ENCODE measurements around the gene WFS1. TPM values are rescaled to one million over a fixed set of nuclear protein-coding genes. Genes with fewer than 3 reads are reported as not detected.

Gene WFS1
- total RNA-seq, 4 donors from 2014 or later: 95.7 to 137 (median 101) TPM

- no peaks in the 10 kb centered on the region for H3K9me3 ChIP-seq
- WGBS, 2 donors (ENCODE audit: low coverage in 1 of 2): 80 to 91% methylated on average over 3 to 4 of the region's 5 CpGs
- TF ChIP-seq POLR2AphosphoS5 (IDR thresholded peaks at IDR 0.05): no peak
- no peak for TF ChIP-seq POLR2A (IDR thresholded peaks at IDR 0.05)
- no peak for TF ChIP-seq EP300 (IDR thresholded peaks at IDR 0.05)
- TF ChIP-seq CTCF (IDR thresholded peaks at IDR 0.05): no peak
- peaks cover 0 to 36% of the 10 kb centered on the region in 2 donors for H3K36me3 ChIP-seq
- no peak for ATAC-seq
- H3K4me3 ChIP-seq: no peak overlapping the region
- peaks cover 7% of the 10 kb centered on the region for H3K27me3 ChIP-seq
- H3K4me1 ChIP-seq: peaks cover 0 to 13% (median 4%) of the 10 kb centered on the region in 3 donors
- H3K27ac ChIP-seq: no peak overlapping the region
Measured at GRCh38 chr4:6306299-6306698, 36.6 kb downstream of the WFS1 start.

DNA sequence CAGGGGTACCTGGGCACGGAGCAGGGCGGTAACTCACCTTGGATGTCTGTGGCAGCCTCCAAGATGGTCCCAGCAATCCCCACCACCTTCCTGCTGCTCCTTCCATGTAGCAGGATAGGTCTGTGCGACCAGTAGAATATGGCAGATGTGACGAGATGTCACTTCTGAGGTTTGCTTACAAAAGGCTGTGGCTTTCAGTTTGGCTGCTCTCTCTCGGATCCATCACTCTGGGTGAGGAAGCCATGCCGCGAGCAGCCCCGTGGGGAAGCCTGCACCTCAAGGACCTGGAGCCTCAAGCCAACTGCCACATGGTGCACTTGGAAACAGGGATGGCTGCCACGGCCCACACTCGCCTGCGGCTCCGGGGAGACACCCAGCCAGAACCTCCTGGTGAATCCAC lies 37.6 kb downstream of the WFS1 start:
- no peak overlapping the region for H3K4me3 ChIP-seq
- no peak for TF ChIP-seq CTCF (IDR thresholded peaks at IDR 0.05)
- TF ChIP-seq POLR2A (IDR thresholded peaks at IDR 0.05): no peak
- no peak for TF ChIP-seq EP300 (IDR thresholded peaks at IDR 0.05)
- TF ChIP-seq POLR2AphosphoS5 (IDR thresholded peaks at IDR 0.05): no peak
- H3K36me3 ChIP-seq: peaks cover 0 to 26% of the 10 kb centered on the region in 2 donors
- no peaks in the 10 kb centered on the region for H3K9me3 ChIP-seq
- H3K27me3 ChIP-seq: peaks cover 7% of the 10 kb centered on the region
- H3K4me1 ChIP-seq: peaks cover 0 to 13% (median 4%) of the 10 kb centered on the region in 3 donors
- H3K27ac ChIP-seq: no peak overlapping the region
- 57 to 93% methylated on average over 1 to 3 of the region's 12 CpGs for WGBS, 2 donors (ENCODE audit: low coverage in 1 of 2)
- no peak for ATAC-seq

DNA sequence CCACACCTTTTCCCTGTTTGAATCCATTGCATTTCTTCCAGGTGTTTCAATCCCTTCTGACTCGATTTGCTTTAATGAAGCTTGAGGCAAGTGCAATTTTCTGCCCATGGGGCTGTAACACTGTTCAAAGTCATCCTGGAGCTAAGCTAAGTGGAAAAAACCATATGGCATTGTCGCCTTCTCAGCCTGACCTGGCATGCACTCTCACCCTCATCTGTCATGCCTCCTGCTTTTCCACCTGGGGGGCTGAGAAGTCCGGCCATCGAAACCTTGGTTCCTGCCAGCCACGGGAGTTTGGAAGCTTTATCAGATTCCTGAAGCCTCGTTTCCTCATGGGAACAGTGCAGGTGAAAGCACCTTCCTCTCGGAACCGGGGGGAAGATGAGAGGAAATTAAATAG lies 38.2 kb downstream of the WFS1 start:
- H3K4me3 ChIP-seq: no peak overlapping the region
- H3K36me3 ChIP-seq: peaks cover 0 to 20% of the 10 kb centered on the region in 2 donors
- 82 to 100% methylated on average over 1 to 8 of the region's 8 CpGs for WGBS, 2 donors (ENCODE audit: low coverage in 1 of 2)
- no peaks in the 10 kb centered on the region for H3K9me3 ChIP-seq
- TF ChIP-seq POLR2AphosphoS5 (IDR thresholded peaks at IDR 0.05) (no peak), CTCF (IDR thresholded peaks at IDR 0.05) (no peak), EP300 (IDR thresholded peaks at IDR 0.05) (no peak), POLR2A (IDR thresholded peaks at IDR 0.05) (no peak)
- no peak overlapping the region for H3K27ac ChIP-seq
- no peak for ATAC-seq
- H3K27me3 ChIP-seq: peaks cover 7% of the 10 kb centered on the region
- H3K4me1 ChIP-seq: peaks cover 0 to 13% (median 4%) of the 10 kb centered on the region in 3 donors

- Histone ChIP-seq H3K36me3 (peaks cover 0 to 8% of the 10 kb centered on the region in 2 donors), H3K27ac (peak overlapping the region in 3 of 4 donors; percentile 35 to 61 (median 53)), H3K4me1 (peaks cover 0 to 13% (median 4%) of the 10 kb centered on the region in 3 donors), H3K27me3 (peaks cover 7% of the 10 kb centered on the region), H3K9me3 (no peaks in the 10 kb centered on the region), H3K4me3 (peak overlapping the region; percentile 42 to 62)
- TF ChIP-seq CTCF (IDR thresholded peaks at IDR 0.05) (peak in 1 of 4 experiments; percentile 26), POLR2AphosphoS5 (IDR thresholded peaks at IDR 0.05) (no peak), POLR2A (IDR thresholded peaks at IDR 0.05) (no peak)
- WGBS, 2 donors (ENCODE audit: low coverage in 1 of 2): 0% methylated on average over 3 of the region's 65 CpGs; no CpG with 5 or more reads in 1 of the 2 donors
- ATAC-seq: peak; percentile 85
Measured at GRCh38 chr4:6308899-6309643, 39.4 kb downstream of the WFS1 start.

DNA sequence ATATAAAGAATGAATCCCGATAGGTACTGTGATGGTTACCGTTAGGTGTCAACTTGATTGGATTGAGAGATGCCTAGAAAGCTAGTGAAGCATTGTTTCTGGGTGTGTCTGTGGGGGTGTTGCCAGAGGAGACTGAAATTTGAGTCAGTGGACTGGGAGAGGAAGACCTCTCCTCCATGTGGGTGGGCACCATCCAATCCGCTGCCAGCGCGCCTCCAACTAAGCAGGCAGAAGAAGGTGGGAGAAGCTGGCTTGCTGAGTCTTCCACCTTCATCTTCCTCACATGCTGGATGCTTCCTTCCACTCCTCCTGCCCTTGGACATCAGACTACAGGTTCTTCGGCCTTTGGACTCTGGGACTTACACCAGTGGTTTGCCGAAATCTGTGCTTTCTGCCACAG lies 40.1 kb downstream of the WFS1 start:
- Histone ChIP-seq H3K4me3 (peak overlapping the region in 1 of 2 donors; percentile 62), H3K9me3 (no peaks in the 10 kb centered on the region), H3K27ac (no peak overlapping the region), H3K4me1 (peaks cover 0 to 13% (median 4%) of the 10 kb centered on the region in 3 donors), H3K36me3 (peaks cover 0 to under 1% of the 10 kb centered on the region in 2 donors), H3K27me3 (peaks cover 7% of the 10 kb centered on the region)
- 73 to 91% methylated on average over 3 to 5 of the region's 7 CpGs for WGBS, 2 donors (ENCODE audit: low coverage in 1 of 2)
- no peak for TF ChIP-seq POLR2A (IDR thresholded peaks at IDR 0.05)
- no peak for TF ChIP-seq CTCF (IDR thresholded peaks at IDR 0.05)
- TF ChIP-seq POLR2AphosphoS5 (IDR thresholded peaks at IDR 0.05): no peak
- TF ChIP-seq EP300 (IDR thresholded peaks at IDR 0.05): no peak
- ATAC-seq: no peak
